Activated naive CD8-positive, alpha-beta T cell (primary cell): ENCODE data around the gene CD38.
"Not testable (repeated sequence)": the region's sequence is repeated elsewhere in the genome, so short reads cannot be mapped to it uniquely, and the experiment has no call there.

Experiments
- H3K27ac Mint-ChIP-seq: one replicate; pipeline ENCODE4 v1.8.0; 2021; ENCODE audit warnings: mixed read lengths
- H3K27me3 Mint-ChIP-seq: one replicate; pipeline ENCODE4 v1.8.0; 2021; ENCODE audit warnings: mixed read lengths
- H3K36me3 Mint-ChIP-seq: one replicate; pipeline ENCODE4 v1.8.0; 2021; ENCODE audit warnings: mixed read lengths
- H3K4me1 Mint-ChIP-seq: one replicate; pipeline ENCODE4 v1.8.0; 2021; ENCODE audit warnings: low read depth, mixed read lengths
- H3K4me3 Mint-ChIP-seq: one replicate; pipeline ENCODE4 v1.8.0; 2021; ENCODE audit warnings: mild to moderate bottlenecking, mixed read lengths
- H3K9me3 Mint-ChIP-seq: one replicate; pipeline ENCODE4 v1.8.0; 2021; ENCODE audit warnings: low read depth, mixed read lengths

CD38 gene

GRCh38 chr4:15799701-15800100, 21.6 kb downstream of the CD38 start:
- H3K4me1 Mint-ChIP-seq: peaks cover 38% of the 10 kb centered on the region
- H3K27ac Mint-ChIP-seq: no peak overlapping the region
- H3K27me3 Mint-ChIP-seq: no peaks in the 10 kb centered on the region
- no peaks in the 10 kb centered on the region for H3K9me3 Mint-ChIP-seq
- no peak overlapping the region for H3K4me3 Mint-ChIP-seq
- peaks cover 2% of the 10 kb centered on the region for H3K36me3 Mint-ChIP-seq

- H3K9me3 Mint-ChIP-seq, H3K27ac Mint-ChIP-seq, H3K36me3 Mint-ChIP-seq, H3K27me3 Mint-ChIP-seq, H3K4me3 Mint-ChIP-seq: not testable (repeated sequence)
- peaks cover 23% of the 10 kb centered on the region for H3K4me1 Mint-ChIP-seq
These were observed 24.4 kb downstream of the CD38 start for GRCh38 chr4:15802497-15802896.

- H3K4me3 Mint-ChIP-seq: no peak overlapping the region
- no peaks in the 10 kb centered on the region for H3K27me3 Mint-ChIP-seq
- H3K36me3 Mint-ChIP-seq: peaks cover 2% of the 10 kb centered on the region
- peaks cover 23% of the 10 kb centered on the region for H3K4me1 Mint-ChIP-seq
- no peak overlapping the region for H3K27ac Mint-ChIP-seq
- no peaks in the 10 kb centered on the region for H3K9me3 Mint-ChIP-seq
These were observed 27.7 kb downstream of the CD38 start for GRCh38 chr4:15805583-15806517.

GRCh38 chr4:15809058-15809457, 30.9 kb downstream of the CD38 start:
- no peaks in the 10 kb centered on the region for H3K27me3 Mint-ChIP-seq
- peak overlapping the region; percentile 2 for H3K27ac Mint-ChIP-seq
- H3K4me1 Mint-ChIP-seq: peaks cover 18% of the 10 kb centered on the region
- no peaks in the 10 kb centered on the region for H3K9me3 Mint-ChIP-seq
- H3K4me3 Mint-ChIP-seq: no peak overlapping the region
- no peaks in the 10 kb centered on the region for H3K36me3 Mint-ChIP-seq

GRCh38 chr4:15809466-15809865, 31.3 kb downstream of the CD38 start:
- Mint-ChIP-seq H3K27ac (no peak overlapping the region), H3K36me3 (no peaks in the 10 kb centered on the region), H3K4me1 (peaks cover 18% of the 10 kb centered on the region), H3K9me3 (no peaks in the 10 kb centered on the region), H3K27me3 (no peaks in the 10 kb centered on the region), H3K4me3 (no peak overlapping the region)

GRCh38 chr4:15811703-15812337, 33.7 kb downstream of the CD38 start:
- Mint-ChIP-seq H3K4me3 (no peak overlapping the region), H3K27me3 (no peaks in the 10 kb centered on the region), H3K9me3 (no peaks in the 10 kb centered on the region), H3K4me1 (peaks cover 13% of the 10 kb centered on the region), H3K27ac (no peak overlapping the region), H3K36me3 (peaks cover 6% of the 10 kb centered on the region)

- no peak overlapping the region for H3K4me3 Mint-ChIP-seq
- H3K27ac Mint-ChIP-seq: no peak overlapping the region
- peaks cover 6% of the 10 kb centered on the region for H3K9me3 Mint-ChIP-seq
- H3K4me1 Mint-ChIP-seq: peaks cover 13% of the 10 kb centered on the region
- peaks cover 31% of the 10 kb centered on the region for H3K36me3 Mint-ChIP-seq
- no peaks in the 10 kb centered on the region for H3K27me3 Mint-ChIP-seq
These were observed 54.7 kb downstream of the CD38 start for GRCh38 chr4:15832523-15833451.

- Mint-ChIP-seq H3K4me1 (peaks cover 19% of the 10 kb centered on the region), H3K4me3 (no peak overlapping the region), H3K36me3 (peaks cover 31% of the 10 kb centered on the region), H3K9me3 (peaks cover 6% of the 10 kb centered on the region), H3K27me3 (no peaks in the 10 kb centered on the region), H3K27ac (no peak overlapping the region)
These were observed 55.7 kb downstream of the CD38 start for GRCh38 chr4:15833801-15834200.

- Mint-ChIP-seq H3K27me3 (no peaks in the 10 kb centered on the region), H3K4me3 (no peak overlapping the region), H3K36me3 (peaks cover 30% of the 10 kb centered on the region), H3K4me1 (peaks cover 19% of the 10 kb centered on the region), H3K27ac (no peak overlapping the region), H3K9me3 (no peaks in the 10 kb centered on the region)
These were observed 58.2 kb downstream of the CD38 start for GRCh38 chr4:15836362-15836761.

- Mint-ChIP-seq H3K4me3 (no peak overlapping the region), H3K27me3 (no peaks in the 10 kb centered on the region)
These were observed 59.5 kb downstream of the CD38 start for GRCh38 chr4:15837591-15837990.

GRCh38 chr4:15841194-15841730, 63.1 kb downstream of the CD38 start:
- H3K9me3 Mint-ChIP-seq, H3K27ac Mint-ChIP-seq, H3K4me3 Mint-ChIP-seq, H3K27me3 Mint-ChIP-seq: not testable (repeated sequence)
- Mint-ChIP-seq H3K4me1 (peaks cover 17% of the 10 kb centered on the region), H3K36me3 (peaks cover 17% of the 10 kb centered on the region)

More at GRCh38 chr4:15837591-15837990, 59.5 kb downstream of the CD38 start:
- no peaks in the 10 kb centered on the region for H3K9me3 Mint-ChIP-seq
- no peak overlapping the region for H3K27ac Mint-ChIP-seq
- peaks cover 19% of the 10 kb centered on the region for H3K4me1 Mint-ChIP-seq
- peaks cover 24% of the 10 kb centered on the region for H3K36me3 Mint-ChIP-seq

GRCh38 chr4:15847746-15848145, 69.6 kb downstream of the CD38 start:
- no peaks in the 10 kb centered on the region for H3K27me3 Mint-ChIP-seq
- H3K27ac Mint-ChIP-seq: no peak overlapping the region
- H3K4me3 Mint-ChIP-seq: no peak overlapping the region
- peaks cover 2% of the 10 kb centered on the region for H3K4me1 Mint-ChIP-seq
- H3K9me3 Mint-ChIP-seq: no peaks in the 10 kb centered on the region
- peaks cover 6% of the 10 kb centered on the region for H3K36me3 Mint-ChIP-seq

- no peak overlapping the region for H3K4me3 Mint-ChIP-seq
- no peaks in the 10 kb centered on the region for H3K9me3 Mint-ChIP-seq
- peaks cover 2% of the 10 kb centered on the region for H3K4me1 Mint-ChIP-seq
- H3K27me3 Mint-ChIP-seq: no peaks in the 10 kb centered on the region
- no peak overlapping the region for H3K27ac Mint-ChIP-seq
- peaks cover 8% of the 10 kb centered on the region for H3K36me3 Mint-ChIP-seq
These were observed 70.2 kb downstream of the CD38 start for GRCh38 chr4:15848191-15848842.

GRCh38 chr4:15851969-15852368, 73.8 kb downstream of the CD38 start:
- Mint-ChIP-seq H3K27me3 (no peaks in the 10 kb centered on the region), H3K9me3 (no peaks in the 10 kb centered on the region), H3K36me3 (peaks cover 8% of the 10 kb centered on the region), H3K27ac (no peak overlapping the region), H3K4me1 (peaks cover 2% of the 10 kb centered on the region), H3K4me3 (no peak overlapping the region)
